Body of pancreas (tissue), 4 donors: ENCODE measurements around the gene CMTM5.

Source experiments
- CTCF ChIP-seq, 7 experiments: fragments of 450-650 bp in 4 of 7; fragments of 200-600 bp in 3 of 7; sonication (generic) in 3 of 7; IDR thresholded peaks; one replicate each; pipeline ENCODE4 v1.5.1; 2016 to 2019; ENCODE audit warnings: antibody characterized with exemption in 7 of 7
- POLR2A ChIP-seq, 3 donors: fragments of 450-650 bp; IDR thresholded peaks; one replicate each; pipeline ENCODE4 v1.6.1; 2016; ENCODE audit warnings: antibody characterized with exemption in 3 of 3, mild to moderate bottlenecking in 2 of 3

- TF ChIP-seq CTCF (IDR thresholded peaks at IDR 0.05) (no peak), POLR2A (IDR thresholded peaks at IDR 0.05) (no peak)
These were observed 4.1 kb downstream of the CMTM5 start for GRCh38 chr14:23380976-23381375.
